ENCODE measurements around the gene A3GALT2.

GRCh38 chr1:33280091-33280661 lies 40.7 kb downstream of the A3GALT2 start:
- no peak for TF ChIP-seq EZH2 (IDR thresholded peaks at IDR 0.05; ENCODE audit: insufficient read depth, poor library complexity, severe bottlenecking)
- TF ChIP-seq EZH2phosphoT487 (IDR thresholded peaks at IDR 0.05; ENCODE audit: insufficient read depth, low read depth), result no peak
